Breast epithelium (tissue), 3 donors: ENCODE results near the gene PPDPF.

Experiments
- CTCF ChIP-seq, 3 donors: fragments of 450-650 bp; IDR thresholded peaks; one replicate each; pipeline ENCODE4 v1.5.1; 2016 to 2017; ENCODE audit warnings: antibody characterized with exemption in 3 of 3, mild to moderate bottlenecking in 3 of 3, moderate library complexity in 3 of 3
- POLR2AphosphoS5 ChIP-seq, 3 donors: sonication (generic); formaldehyde crosslinking; IDR thresholded peaks; one replicate each; pipeline ENCODE4 v1.6.1; 2017; ENCODE audit warnings: antibody characterized with exemption in 3 of 3

- TF ChIP-seq CTCF (IDR thresholded peaks at IDR 0.05) (no peak), POLR2AphosphoS5 (IDR thresholded peaks at IDR 0.05) (no peak)
Measured at GRCh38 chr20:63525971-63526370, 5.4 kb downstream of the PPDPF start.
